WTC11 (cell line): ENCODE data around the gene PRSS48. TPM values are rescaled to one million over a fixed set of nuclear protein-coding genes. Genes with fewer than 3 reads are reported as not detected.

Experiments used
- ATAC-seq: fragments of 200-7000 bp; cut with Tn5 transposase; 2 replicates; pipeline ENCODE4 v1.10.0; 2021; ENCODE audit warnings: mild to moderate bottlenecking, moderate library complexity
- CTCF ChIA-PET: fragments of 300-600 bp; sonication (Branson Sonifier 250); formaldehyde crosslinking; loops from one replicate; lab custom pipeline; 2021; ENCODE audit warnings: antibody characterized with exemption; lab: Charles Lee
- POLR2A ChIA-PET: fragments of 350-600 bp; sonication (Branson Sonifier 250); formaldehyde crosslinking; loops from one replicate; lab custom pipeline; 2021; ENCODE audit warnings: antibody characterized with exemption; lab: Charles Lee
- DNase-seq: peaks from one replicate; pipeline ENCODE4 v3.0.0; 2021; ENCODE audit warnings: low spot score
- H3K27ac Mint-ChIP-seq: 2 replicates; pipeline ENCODE4 v1.8.0; 2021; ENCODE audit warnings: mixed read lengths
- H3K27me3 Mint-ChIP-seq: 2 replicates; pipeline ENCODE4 v1.8.0; 2021; ENCODE audit warnings: low read depth, mild to moderate bottlenecking, moderate library complexity, mixed read lengths
- H3K36me3 Mint-ChIP-seq: 2 replicates; pipeline ENCODE4 v1.8.0; 2021; ENCODE audit warnings: mixed read lengths
- H3K4me1 Mint-ChIP-seq: 2 replicates; pipeline ENCODE4 v1.8.0; 2022; ENCODE audit warnings: mixed read lengths
- H3K4me3 Mint-ChIP-seq: 2 replicates; pipeline ENCODE4 v1.8.0; 2021; ENCODE audit warnings: mild to moderate bottlenecking, moderate library complexity, mixed read lengths
- H3K9me3 Mint-ChIP-seq: 2 replicates; pipeline ENCODE4 v1.8.0; 2021; ENCODE audit warnings: mixed read lengths
- AFF4 ChIP-seq: sonication (generic); formaldehyde crosslinking; IDR thresholded peaks from 2 replicates; pipeline ENCODE4 v1.8.1; 2023; ENCODE audit warnings: mild to moderate bottlenecking, missing genetic modification reagents, borderline replicate concordance
- CBFB ChIP-seq: sonication (generic); formaldehyde crosslinking; IDR thresholded peaks from 2 replicates; pipeline ENCODE4 v1.8.1; 2022; ENCODE audit warnings: mild to moderate bottlenecking, low read depth, missing genetic modification reagents
- CTCF ChIP-seq: fragments of 200-600 bp; IDR thresholded peaks from 2 replicates; pipeline ENCODE4 v1.8.0; 2022; ENCODE audit warnings: antibody characterized with exemption
- E2F5 ChIP-seq: sonication (generic); formaldehyde crosslinking; IDR thresholded peaks from 2 replicates; pipeline ENCODE4 v1.8.1; 2022; ENCODE audit warnings: mild to moderate bottlenecking, moderate library complexity, missing genetic modification reagents
- EMX1 ChIP-seq: fragments of 250-450 bp; sonication (Bioruptor Pico); IDR thresholded peaks from 2 replicates; pipeline ENCODE4 v1.8.0; 2021; ENCODE audit warnings: mild to moderate bottlenecking
- ETV6 ChIP-seq: sonication (generic); formaldehyde crosslinking; IDR thresholded peaks from 2 replicates; pipeline ENCODE4 v1.8.1; 2022; ENCODE audit warnings: mild to moderate bottlenecking, missing genetic modification reagents
- GRHL2 ChIP-seq: fragments of 250-450 bp; sonication (Bioruptor Pico); IDR thresholded peaks from 2 replicates; pipeline ENCODE4 v1.8.0; 2022; ENCODE audit warnings: mild to moderate bottlenecking, moderate library complexity; ENCODE audit not compliant: insufficient replicate concordance, severe bottlenecking
- IRF1 ChIP-seq: sonication (generic); formaldehyde crosslinking; IDR thresholded peaks from 2 replicates; pipeline ENCODE4 v1.8.0; 2023; ENCODE audit warnings: missing genetic modification reagents
- MLX ChIP-seq: sonication (generic); formaldehyde crosslinking; IDR thresholded peaks from 2 replicates; pipeline ENCODE4 v1.8.1; 2023; ENCODE audit warnings: mild to moderate bottlenecking, missing genetic modification reagents, moderate library complexity
- NFE2L1 ChIP-seq: sonication (generic); formaldehyde crosslinking; IDR thresholded peaks from 2 replicates; pipeline ENCODE4 v1.8.1; 2023; ENCODE audit warnings: missing genetic modification reagents
- NR1H2 ChIP-seq: sonication (generic); formaldehyde crosslinking; IDR thresholded peaks from 2 replicates; pipeline ENCODE4 v1.9.0; 2021; ENCODE audit warnings: mild to moderate bottlenecking, moderate library complexity, missing genetic modification reagents
- NR2C2 ChIP-seq: sonication (generic); formaldehyde crosslinking; IDR thresholded peaks from 2 replicates; pipeline ENCODE4 v1.8.0; 2022; ENCODE audit warnings: mild to moderate bottlenecking, missing genetic modification reagents
- SMAD4 ChIP-seq: sonication (generic); formaldehyde crosslinking; IDR thresholded peaks from 2 replicates; pipeline ENCODE4 v1.8.0; 2022; ENCODE audit warnings: mild to moderate bottlenecking, missing genetic modification reagents
- SP1 ChIP-seq: sonication (generic); formaldehyde crosslinking; conservative IDR thresholded peaks from 2 replicates; pipeline ENCODE4 v1.8.1; 2022; ENCODE audit warnings: missing genetic modification reagents
- TEAD4 ChIP-seq: sonication (generic); formaldehyde crosslinking; IDR thresholded peaks from 2 replicates; pipeline ENCODE4 v1.8.0; 2022; ENCODE audit warnings: mild to moderate bottlenecking, missing genetic modification reagents
- TP53 ChIP-seq: sonication (generic); formaldehyde crosslinking; IDR thresholded peaks from 2 replicates; pipeline ENCODE4 v1.8.1; 2023; ENCODE audit warnings: mild to moderate bottlenecking, missing genetic modification reagents
- USF2 ChIP-seq: sonication (generic); formaldehyde crosslinking; IDR thresholded peaks from 2 replicates; pipeline ENCODE4 v1.8.1; 2023; ENCODE audit warnings: mild to moderate bottlenecking, missing genetic modification reagents, moderate library complexity
- ZBTB21 ChIP-seq: sonication (generic); formaldehyde crosslinking; IDR thresholded peaks from 2 replicates; pipeline ENCODE4 v1.8.1; 2023; ENCODE audit warnings: mild to moderate bottlenecking, missing genetic modification reagents, borderline replicate concordance
- ZNF138 ChIP-seq: sonication (generic); formaldehyde crosslinking; conservative IDR thresholded peaks from 2 replicates; pipeline ENCODE4 v1.8.1; 2022; ENCODE audit warnings: mild to moderate bottlenecking, moderate library complexity, missing genetic modification reagents
- ZNF232 ChIP-seq: sonication (generic); formaldehyde crosslinking; IDR thresholded peaks from 2 replicates; pipeline ENCODE4 v1.8.0; 2022; ENCODE audit warnings: mild to moderate bottlenecking, missing genetic modification reagents
- ZNF396 ChIP-seq: fragments of 250-450 bp; sonication (Bioruptor Pico); IDR thresholded peaks from 2 replicates; pipeline ENCODE4 v1.8.0; 2021; ENCODE audit warnings: mild to moderate bottlenecking, moderate library complexity, borderline replicate concordance
- total RNA-seq: library from RNA; stranded (reverse); gene quantifications from 3 replicates; pipeline ENCODE4 v1.2.3, GENCODE V29; 2021

PRSS48 gene
- total RNA-seq, 1 experiment from 2014 or later, result not detected

GRCh38 chr4:151316645-151317044 lies 39.7 kb downstream of the PRSS48 start (continued):
- no peak for TF ChIP-seq CTCF
- no peak for TF ChIP-seq EMX1 (CRISPR knock-in tag)
- TF ChIP-seq, all 79 proteins: peak for 0

- ChIA-PET POLR2A (interaction anchor here (0.7 kb wide), 1 partner anchor 90 kb away, joined by 3 read pairs; no protein-coding TSS in a partner anchor), CTCF (interaction anchor here (1.7 kb wide), 1 partner anchor 42 kb away, joined by 7 read pairs; the partner anchor contains the start of gene PRSS48)
- DNase-seq, result no peak
- H3K27ac Mint-ChIP-seq, result no peak overlapping the region
- H3K36me3 Mint-ChIP-seq, result peaks cover 9% of the 10 kb centered on the region
- H3K4me3 Mint-ChIP-seq, result no peak overlapping the region
- peaks cover 59% of the 10 kb centered on the region for H3K4me1 Mint-ChIP-seq
- no peaks in the 10 kb centered on the region for H3K9me3 Mint-ChIP-seq
- TF ChIP-seq ZNF396, result no peak
- no peak for TF ChIP-seq NR1H2 (CRISPR knock-in tag)
- no peak for TF ChIP-seq SMAD4 (CRISPR knock-in tag)
- no peak for TF ChIP-seq TP53
- no peak for TF ChIP-seq EMX1 (CRISPR knock-in tag)
- TF ChIP-seq IRF1, result no peak
- no peaks in the 10 kb centered on the region for H3K27me3 Mint-ChIP-seq
- ATAC-seq, result no peak
Observed at GRCh38 chr4:151318307-151319006, 41.5 kb downstream of the PRSS48 start.

GRCh38 chr4:151319490-151319889 lies 42.5 kb downstream of the PRSS48 start:
- CTCF ChIA-PET, result no interaction called here
- Mint-ChIP-seq H3K27me3 (no peaks in the 10 kb centered on the region), H3K9me3 (no peaks in the 10 kb centered on the region), H3K4me3 (no peak overlapping the region), H3K27ac (peak overlapping the region; percentile 29; the same call in 1 of the 2 replicates), H3K36me3 (peaks cover 3% of the 10 kb centered on the region), H3K4me1 (peaks cover 57% of the 10 kb centered on the region)
- TF ChIP-seq ZBTB21 (CRISPR knock-in tag) (no peak), MLX (CRISPR knock-in tag) (no peak), TEAD4 (CRISPR knock-in tag) (no peak)
- DNase-seq (no peak), ATAC-seq (no peak)
- POLR2A ChIA-PET, result no interaction called here

- peaks cover 49% of the 10 kb centered on the region for H3K4me1 Mint-ChIP-seq
- CTCF ChIA-PET, result interaction anchor here (1.3 kb wide), 1 partner anchor 45 kb away, joined by 3 read pairs; the partner anchor contains the start of gene PRSS48
- TF ChIP-seq ZNF138 (CRISPR knock-in tag) (no peak), NR2C2 (no peak), AFF4 (CRISPR knock-in tag) (no peak), ETV6 (CRISPR knock-in tag) (no peak), IRF1 (no peak), NR1H2 (CRISPR knock-in tag) (no peak), CBFB (CRISPR knock-in tag) (no peak), ZNF232 (CRISPR knock-in tag) (no peak), NFE2L1 (CRISPR knock-in tag) (no peak), USF2 (CRISPR knock-in tag) (no peak), SP1 (CRISPR knock-in tag) (no peak), GRHL2 (no peak), E2F5 (CRISPR knock-in tag) (no peak)
Observed at GRCh38 chr4:151321586-151321985, 44.6 kb downstream of the PRSS48 start.

More at GRCh38 chr4:151321586-151321985, 44.6 kb downstream of the PRSS48 start:
- no peak for ATAC-seq
- Mint-ChIP-seq H3K9me3 (no peaks in the 10 kb centered on the region), H3K27ac (peak overlapping the region; percentile 72), H3K36me3 (peaks cover 3% of the 10 kb centered on the region), H3K27me3 (no peaks in the 10 kb centered on the region), H3K4me3 (no peak overlapping the region)
- POLR2A ChIA-PET, result no interaction called here
- no peak for DNase-seq
